ENCODE results near the gene HHLA2.

Gene HHLA2

DNA sequence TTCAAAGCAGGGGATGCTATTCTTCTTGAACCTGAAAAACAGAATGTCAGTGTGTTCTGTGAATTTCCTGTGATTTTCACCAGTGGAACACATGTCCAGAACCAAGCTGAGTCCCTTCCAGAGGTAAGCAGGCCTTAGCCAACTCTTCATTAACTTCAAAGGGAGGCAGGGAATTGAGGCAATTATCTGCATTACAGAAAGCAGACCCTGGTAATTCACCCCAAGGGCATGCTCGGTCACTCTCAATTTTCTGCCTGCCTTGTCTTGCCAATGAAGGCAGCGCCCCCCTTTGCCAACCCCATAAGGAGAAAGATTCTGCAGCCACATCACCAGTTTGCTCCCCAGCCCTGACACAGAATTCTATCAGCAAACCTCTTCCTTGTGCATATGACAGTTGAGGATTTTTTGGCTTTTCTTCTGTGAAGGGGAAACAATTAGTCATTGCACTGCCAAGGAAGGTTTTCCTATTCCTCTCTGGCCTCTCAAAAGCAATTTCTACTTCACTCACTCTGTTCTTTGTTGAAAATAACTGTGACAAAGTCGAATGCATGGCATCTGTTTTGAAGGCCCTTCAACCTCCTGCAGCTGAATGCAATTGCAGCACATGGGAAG is 85.3 kb downstream of the HHLA2 start:
- H3K4me1 Mint-ChIP-seq = no peaks in the 10 kb centered on the region
- no peaks in the 10 kb centered on the region for H3K9me3 Mint-ChIP-seq
- H3K27me3 Mint-ChIP-seq = no peaks in the 10 kb centered on the region
- no peak overlapping the region for H3K27ac Mint-ChIP-seq
- no peak for ATAC-seq (ENCODE audit: low read depth)
- H3K4me3 Mint-ChIP-seq = no peak overlapping the region
- DNase-seq (ENCODE audit: low spot score in 2 of 2) = no peak
- no peaks in the 10 kb centered on the region for H3K36me3 Mint-ChIP-seq

DNA sequence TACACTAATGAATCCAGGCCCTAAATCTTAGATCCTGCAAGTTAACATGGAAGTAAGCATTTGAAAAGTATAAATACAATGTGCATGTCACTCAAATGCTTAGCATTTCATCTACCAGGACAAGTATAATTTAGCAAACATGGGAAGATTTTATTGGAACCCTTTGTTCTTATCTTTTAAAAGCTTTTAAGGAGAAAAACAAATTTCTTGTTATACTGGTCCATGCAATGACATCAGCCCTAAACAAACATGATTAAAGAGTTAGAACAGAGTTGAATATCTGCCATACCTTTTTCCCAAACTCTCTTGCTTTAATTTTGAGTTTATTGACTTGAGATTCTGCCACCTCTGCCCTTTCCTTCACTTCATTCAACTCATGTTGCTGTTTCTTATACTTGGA is 87.0 kb downstream of the HHLA2 start:
- no peak overlapping the region for H3K4me3 Mint-ChIP-seq
- ATAC-seq (ENCODE audit: low read depth) (no peak), DNase-seq (ENCODE audit: low spot score in 2 of 2) (no peak)
- peaks cover 6% of the 10 kb centered on the region for H3K4me1 Mint-ChIP-seq
- H3K9me3 Mint-ChIP-seq = no peaks in the 10 kb centered on the region
- no peaks in the 10 kb centered on the region for H3K36me3 Mint-ChIP-seq
- no peaks in the 10 kb centered on the region for H3K27me3 Mint-ChIP-seq
- H3K27ac Mint-ChIP-seq = no peak overlapping the region

DNA sequence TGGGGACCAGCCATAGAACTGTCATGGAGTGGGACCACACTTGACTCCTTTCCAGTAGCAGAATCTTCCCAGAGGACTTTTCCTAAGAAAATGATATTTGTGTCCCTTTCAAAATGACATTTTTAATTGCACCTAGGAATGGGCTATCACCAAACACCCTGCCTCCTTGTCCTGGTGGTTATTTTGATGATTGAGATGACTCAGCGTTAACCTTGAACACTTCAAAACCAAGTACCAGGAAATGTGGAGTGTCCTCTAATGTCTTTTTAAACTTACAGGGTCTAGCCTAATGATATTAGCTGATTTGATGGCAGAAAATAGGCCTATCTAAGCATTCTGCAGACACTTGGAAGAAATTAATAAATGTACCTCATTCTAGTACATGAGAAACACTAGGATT is 90.7 kb downstream of the HHLA2 start:
- H3K27ac Mint-ChIP-seq = no peak overlapping the region
- no peaks in the 10 kb centered on the region for H3K9me3 Mint-ChIP-seq
- peaks cover 20% of the 10 kb centered on the region for H3K4me1 Mint-ChIP-seq
- H3K36me3 Mint-ChIP-seq = no peaks in the 10 kb centered on the region
- DNase-seq (ENCODE audit: low spot score in 2 of 2) (no peak), ATAC-seq (ENCODE audit: low read depth) (no peak)
- no peak overlapping the region for H3K4me3 Mint-ChIP-seq
- peaks cover 1% of the 10 kb centered on the region for H3K27me3 Mint-ChIP-seq

DNA sequence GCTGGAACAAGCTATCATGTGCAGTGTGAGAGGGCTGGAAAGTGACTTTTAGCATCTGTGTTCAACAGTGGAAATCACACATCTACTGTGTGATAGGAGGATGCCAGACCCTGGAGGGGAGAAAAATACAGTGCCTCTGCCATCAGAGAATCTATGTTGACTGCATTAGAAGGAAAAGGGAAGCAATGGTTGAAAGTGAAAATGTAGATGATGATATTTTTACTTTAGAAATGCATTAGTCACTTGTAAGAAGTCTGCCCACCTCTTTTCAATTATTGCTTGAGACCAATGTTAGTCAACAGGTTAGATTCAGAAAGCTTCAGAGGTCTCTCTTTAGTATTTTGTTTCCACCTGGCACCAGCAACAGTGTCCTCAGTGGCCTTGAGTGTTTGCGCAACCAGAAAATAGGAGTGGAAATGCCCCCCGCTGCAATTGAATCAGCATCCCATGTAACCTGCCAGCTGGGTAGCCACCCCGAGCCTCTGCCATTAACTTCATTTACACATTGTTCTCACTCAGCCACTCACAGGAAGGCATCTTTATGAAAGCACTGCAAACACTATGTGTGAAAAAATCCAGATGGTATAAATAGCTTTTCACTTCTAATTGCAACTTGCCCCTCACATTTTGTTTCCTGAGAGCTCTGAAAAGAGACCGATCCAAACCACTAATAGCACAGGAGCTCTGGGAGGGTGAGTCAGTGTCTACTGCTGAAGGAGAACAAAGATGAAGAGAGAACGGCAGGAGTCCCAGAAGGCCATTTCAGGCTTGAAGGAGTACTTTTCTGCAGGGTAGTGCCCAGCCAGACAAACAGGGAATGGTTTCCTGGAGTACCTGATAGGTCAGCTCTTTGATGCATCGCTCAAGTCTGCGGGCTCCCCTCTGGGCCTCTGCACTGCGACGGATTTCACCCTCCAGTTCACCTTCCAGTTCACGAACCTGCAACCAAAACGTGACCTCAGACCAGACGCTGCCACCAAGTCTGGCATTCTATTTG is 92.1 kb downstream of the HHLA2 start:
- peaks cover 20% of the 10 kb centered on the region for H3K4me1 Mint-ChIP-seq
- H3K36me3 Mint-ChIP-seq = no peaks in the 10 kb centered on the region
- peak; percentile 68 for ATAC-seq (ENCODE audit: low read depth)
- DNase-seq (ENCODE audit: low spot score in 2 of 2) = no peak
- no peaks in the 10 kb centered on the region for H3K9me3 Mint-ChIP-seq
- H3K27ac Mint-ChIP-seq = peak overlapping the region; percentile 68
- peak overlapping the region; percentile 58 for H3K4me3 Mint-ChIP-seq
- peaks cover 1% of the 10 kb centered on the region for H3K27me3 Mint-ChIP-seq

DNA sequence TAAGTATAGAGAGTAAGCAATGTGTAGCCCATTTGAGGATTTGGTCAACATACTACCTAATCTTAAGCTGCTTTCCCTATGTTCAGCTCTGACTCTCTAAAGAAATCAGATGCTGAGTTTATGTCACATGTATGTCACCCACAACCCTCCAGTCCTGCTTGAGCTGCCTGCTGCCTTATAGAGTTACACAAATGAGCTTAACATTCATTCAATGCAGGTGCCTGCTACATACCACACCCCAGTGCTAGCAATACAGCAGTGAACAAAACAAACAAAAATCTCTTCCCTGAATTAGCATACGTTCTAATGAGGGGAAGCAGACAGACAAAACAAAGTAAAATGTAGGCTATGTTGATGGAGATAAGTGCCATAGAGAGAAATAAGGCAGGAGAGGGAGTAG is 93.0 kb downstream of the HHLA2 start:
- no peak for DNase-seq (ENCODE audit: low spot score in 2 of 2)
- Mint-ChIP-seq H3K27me3 (peaks cover 1% of the 10 kb centered on the region), H3K4me3 (no peak overlapping the region), H3K27ac (no peak overlapping the region), H3K4me1 (peaks cover 20% of the 10 kb centered on the region), H3K9me3 (no peaks in the 10 kb centered on the region), H3K36me3 (no peaks in the 10 kb centered on the region)
- ATAC-seq (ENCODE audit: low read depth) = peak; percentile 31

DNA sequence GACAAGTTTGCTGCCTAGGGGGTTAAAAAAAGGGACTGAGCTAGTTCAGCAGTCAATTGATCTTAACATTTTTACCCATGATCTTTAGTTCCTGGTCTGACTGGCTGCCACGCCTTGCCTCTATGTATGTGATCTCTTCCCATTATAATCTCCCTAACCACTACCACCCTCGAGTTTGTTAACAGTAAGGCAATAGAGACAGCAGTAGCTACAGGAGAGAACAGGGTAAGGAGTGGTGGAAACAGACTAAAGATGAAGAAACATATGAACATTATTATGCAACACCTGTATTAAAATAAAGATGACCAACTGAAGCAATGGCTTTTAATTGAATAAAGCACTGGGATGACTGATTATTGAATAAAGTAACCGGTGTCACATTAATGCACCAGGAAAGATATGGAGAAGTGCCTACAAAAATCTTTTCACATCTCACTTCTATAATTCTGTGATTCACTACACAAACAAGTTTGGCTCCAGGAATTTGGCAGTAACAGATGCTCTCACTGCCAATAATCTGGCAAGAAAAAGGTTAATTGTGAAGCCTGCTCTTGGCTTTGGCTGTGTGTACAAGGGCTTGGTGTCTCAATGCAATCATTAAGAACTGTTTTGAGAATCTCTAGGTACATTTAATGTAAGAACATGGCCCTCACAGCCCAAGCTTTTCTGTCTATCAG is 95.7 kb downstream of the HHLA2 start:
- ATAC-seq (ENCODE audit: low read depth) = no peak
- Mint-ChIP-seq H3K4me1 (peaks cover 20% of the 10 kb centered on the region), H3K4me3 (no peak overlapping the region), H3K9me3 (no peaks in the 10 kb centered on the region), H3K27me3 (peaks cover 1% of the 10 kb centered on the region), H3K27ac (no peak overlapping the region), H3K36me3 (no peaks in the 10 kb centered on the region)
- DNase-seq (ENCODE audit: low spot score in 2 of 2) = no peak

DNA sequence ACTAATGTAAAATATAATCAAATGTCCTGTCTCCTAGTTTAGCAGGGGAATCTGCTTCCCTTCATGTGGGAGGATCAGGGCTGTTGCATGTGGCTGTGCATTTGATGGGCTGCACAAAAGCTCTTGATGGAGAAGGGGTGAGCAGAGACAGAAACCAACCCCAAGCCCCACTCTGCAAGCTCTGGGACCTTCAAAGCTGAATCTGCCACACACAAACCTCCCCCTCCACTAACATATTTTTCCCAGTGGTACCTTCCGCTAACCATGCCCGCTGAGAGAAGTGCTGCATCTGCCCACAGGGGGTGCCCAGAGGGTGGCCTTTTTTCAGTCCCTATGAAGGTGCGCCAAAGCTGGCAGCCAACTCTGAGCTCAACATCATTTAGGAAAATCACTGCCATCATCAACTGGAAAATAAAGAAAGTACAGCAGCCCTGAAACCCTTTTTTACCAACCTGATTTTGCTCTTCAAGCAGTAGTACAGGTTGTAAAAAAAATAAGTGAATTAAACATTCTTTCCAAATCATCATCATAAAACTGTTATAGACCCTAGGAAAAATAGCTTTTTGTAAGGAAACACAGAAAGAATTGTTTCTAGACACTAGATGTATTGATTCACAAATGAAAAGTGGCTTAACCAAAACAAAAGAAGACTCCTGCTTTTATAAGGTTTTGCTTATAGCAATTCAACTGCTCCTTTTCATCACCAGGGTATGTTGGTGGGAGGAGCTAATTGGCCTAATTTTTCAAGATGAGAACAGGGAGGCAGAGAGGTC is 97.0 kb downstream of the HHLA2 start:
- Mint-ChIP-seq H3K4me1 (peaks cover 14% of the 10 kb centered on the region), H3K27me3 (peaks cover 1% of the 10 kb centered on the region), H3K27ac (no peak overlapping the region), H3K9me3 (no peaks in the 10 kb centered on the region), H3K4me3 (no peak overlapping the region), H3K36me3 (no peaks in the 10 kb centered on the region)
- no peak for DNase-seq (ENCODE audit: low spot score in 2 of 2)
- ATAC-seq (ENCODE audit: low read depth) = no peak

DNA sequence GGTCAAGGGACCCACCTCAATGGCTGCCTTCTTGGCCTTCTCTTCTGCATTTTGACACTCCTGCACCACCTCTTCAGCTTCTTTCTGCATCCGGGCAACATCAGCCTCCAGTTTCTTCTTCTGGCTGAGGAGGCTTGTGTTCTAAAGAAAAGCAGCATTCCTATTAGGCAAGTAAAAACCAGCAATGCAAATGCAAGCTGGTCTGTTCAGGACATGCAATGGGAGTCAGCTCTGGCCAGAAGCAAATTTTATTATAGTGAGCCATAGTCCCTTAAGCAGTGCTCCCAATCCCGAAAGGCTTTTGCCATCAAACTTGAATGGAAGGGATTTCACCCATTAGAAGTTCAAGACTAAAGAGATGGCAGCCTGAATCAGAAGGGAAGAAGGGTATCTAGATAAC is 97.7 kb downstream of the HHLA2 start:
- DNase-seq (ENCODE audit: low spot score in 2 of 2) (no peak), ATAC-seq (ENCODE audit: low read depth) (no peak)
- Mint-ChIP-seq H3K9me3 (no peaks in the 10 kb centered on the region), H3K4me3 (no peak overlapping the region), H3K36me3 (no peaks in the 10 kb centered on the region), H3K27ac (no peak overlapping the region), H3K27me3 (peaks cover 1% of the 10 kb centered on the region), H3K4me1 (peaks cover 7% of the 10 kb centered on the region)

DNA sequence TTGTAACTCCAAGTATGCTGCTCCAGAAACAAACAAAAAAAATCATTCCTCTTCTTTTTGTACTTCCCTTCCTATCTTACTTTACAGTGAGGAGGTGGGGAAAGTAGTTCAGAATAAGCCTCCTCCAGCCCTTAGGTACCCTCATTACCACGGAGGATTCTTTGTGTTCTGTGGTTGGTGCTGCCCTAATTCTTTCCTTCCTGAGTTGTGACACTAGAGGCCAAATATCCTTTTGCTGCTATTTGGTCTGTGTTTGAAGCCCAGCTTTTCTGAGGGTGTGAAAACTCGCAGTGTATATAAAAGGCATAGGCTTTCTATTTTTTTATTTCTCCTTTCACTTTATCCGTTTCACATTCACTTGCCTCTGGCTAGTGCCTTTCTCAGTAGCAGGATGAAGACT is 98.2 kb downstream of the HHLA2 start:
- Mint-ChIP-seq H3K9me3 (no peaks in the 10 kb centered on the region), H3K36me3 (no peaks in the 10 kb centered on the region), H3K27ac (no peak overlapping the region)

DNA sequence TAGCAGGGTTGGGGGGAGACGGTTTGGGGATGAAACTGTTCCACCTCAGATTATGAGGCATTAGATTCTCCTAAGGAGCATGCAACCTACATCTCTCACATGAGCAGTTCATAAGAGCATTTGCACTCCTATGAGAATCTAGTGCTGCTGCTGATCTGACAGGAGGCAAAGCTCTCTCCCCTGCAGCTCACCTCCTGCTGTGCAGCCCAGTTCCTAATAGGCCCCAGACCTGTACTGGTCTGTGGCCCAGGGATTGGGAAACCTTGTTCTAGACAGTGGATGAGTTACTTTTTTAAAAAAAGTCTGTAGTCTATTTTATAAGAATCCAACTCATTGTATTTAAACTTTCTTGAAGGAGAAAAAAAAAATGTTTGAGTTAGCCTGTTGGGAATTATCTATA is 100.0 kb downstream of the HHLA2 start:
- Mint-ChIP-seq H3K4me3 (no peak overlapping the region), H3K27ac (no peak overlapping the region), H3K4me1 (peaks cover 2% of the 10 kb centered on the region), H3K36me3 (no peaks in the 10 kb centered on the region), H3K9me3 (no peaks in the 10 kb centered on the region), H3K27me3 (peaks cover 1% of the 10 kb centered on the region)
- ATAC-seq (ENCODE audit: low read depth) (no peak), DNase-seq (ENCODE audit: low spot score in 2 of 2) (no peak)

More for the DNA sequence above, 98.2 kb downstream of the HHLA2 start:
- H3K4me1 Mint-ChIP-seq = peaks cover 4% of the 10 kb centered on the region
- ATAC-seq (ENCODE audit: low read depth) = no peak
- H3K4me3 Mint-ChIP-seq = no peak overlapping the region
- H3K27me3 Mint-ChIP-seq = peaks cover 1% of the 10 kb centered on the region
- no peak for DNase-seq (ENCODE audit: low spot score in 2 of 2)

DNA sequence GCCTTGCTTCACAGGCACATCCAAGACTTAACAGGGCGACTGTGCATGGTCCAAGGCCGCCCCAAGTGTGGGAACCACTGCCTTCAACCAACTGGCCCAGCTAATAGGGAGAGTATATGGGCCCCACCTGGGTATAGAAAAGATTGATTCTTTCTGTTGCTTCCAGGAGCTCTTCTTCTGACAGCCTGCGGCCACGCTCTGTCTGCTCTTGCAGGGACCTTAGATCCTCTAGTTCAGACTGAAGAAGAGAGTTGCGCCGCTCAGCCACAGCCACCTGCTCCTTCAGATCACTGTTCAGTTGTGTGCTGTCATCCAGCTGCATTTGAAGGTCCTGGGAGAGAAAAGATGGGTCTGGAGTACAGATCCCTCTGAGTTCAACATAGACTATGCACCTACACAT is 102.2 kb downstream of the HHLA2 start:
- H3K9me3 Mint-ChIP-seq = no peaks in the 10 kb centered on the region
- no peaks in the 10 kb centered on the region for H3K4me1 Mint-ChIP-seq
- DNase-seq (ENCODE audit: low spot score in 2 of 2) (no peak), ATAC-seq (ENCODE audit: low read depth) (no peak)
- no peak overlapping the region for H3K4me3 Mint-ChIP-seq
- no peak overlapping the region for H3K27ac Mint-ChIP-seq
- H3K27me3 Mint-ChIP-seq = no peaks in the 10 kb centered on the region
- no peaks in the 10 kb centered on the region for H3K36me3 Mint-ChIP-seq

DNA sequence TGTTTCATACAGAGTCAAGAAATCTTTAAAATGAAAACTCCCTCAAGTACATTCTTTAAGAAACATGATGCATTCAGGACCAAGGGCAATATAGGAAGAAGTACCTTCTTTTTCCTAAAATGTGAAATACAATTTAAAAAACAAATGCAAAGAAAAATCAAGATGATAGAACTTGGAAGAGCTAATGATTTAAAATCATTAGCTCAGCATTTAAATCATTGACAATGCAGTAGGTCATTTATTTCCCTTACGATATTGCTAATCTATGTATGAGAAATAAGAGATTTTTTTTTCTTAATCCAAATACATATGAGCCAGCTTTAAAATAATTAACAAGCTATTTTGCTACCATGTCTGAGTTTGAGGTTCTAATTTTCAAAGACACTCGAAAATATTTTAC is 105.5 kb downstream of the HHLA2 start:
- Mint-ChIP-seq H3K27me3 (no peaks in the 10 kb centered on the region), H3K27ac (no peak overlapping the region), H3K4me1 (peaks cover under 1% of the 10 kb centered on the region), H3K4me3 (no peak overlapping the region), H3K9me3 (no peaks in the 10 kb centered on the region), H3K36me3 (no peaks in the 10 kb centered on the region)
- DNase-seq (ENCODE audit: low spot score in 2 of 2) (no peak), ATAC-seq (ENCODE audit: low read depth) (no peak)

DNA sequence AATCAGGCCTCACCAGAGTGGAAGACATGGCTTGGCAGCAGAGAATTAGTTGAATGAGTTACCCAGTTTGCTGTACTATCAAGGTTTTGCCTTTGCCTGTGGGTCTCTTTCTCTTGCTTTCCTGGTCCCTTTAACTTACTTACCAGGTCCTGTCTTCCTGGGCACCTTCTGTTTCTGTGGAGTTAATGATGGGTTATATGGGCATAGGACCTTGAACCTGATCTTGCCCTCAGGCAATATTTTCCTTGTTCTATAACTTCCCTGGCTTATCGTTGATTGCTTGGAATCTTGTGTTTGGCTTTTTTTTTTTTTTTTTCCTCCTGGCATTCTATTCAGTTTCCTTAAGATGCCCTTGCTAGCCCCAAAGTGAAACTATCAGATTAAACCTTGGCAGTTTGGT is 106.8 kb downstream of the HHLA2 start:
- Mint-ChIP-seq H3K4me3 (no peak overlapping the region), H3K27ac (no peak overlapping the region), H3K9me3 (no peaks in the 10 kb centered on the region), H3K27me3 (no peaks in the 10 kb centered on the region), H3K4me1 (peaks cover 13% of the 10 kb centered on the region), H3K36me3 (no peaks in the 10 kb centered on the region)
- no peak for ATAC-seq (ENCODE audit: low read depth)
- DNase-seq (ENCODE audit: low spot score in 2 of 2) = no peak
